HEK293 (cell line): Measurements from ENCODE around the gene NHLRC3.
"Not testable (repeated sequence)": the region's sequence is repeated elsewhere in the genome, so short reads cannot be mapped to it uniquely, and the experiment has no call there.

Source experiments
- CTCF ChIA-PET: fragments of 350-600 bp; formaldehyde crosslinking; extraction: SDS; loops from one replicate; lab custom pipeline; 2021; ENCODE audit warnings: antibody characterized with exemption; lab: Yijun Ruan, JAX
- POLR2A ChIA-PET: fragments of 300-600 bp; formaldehyde crosslinking; extraction: SDS; loops from one replicate; lab custom pipeline; 2020; ENCODE audit warnings: antibody characterized with exemption, inconsistent platforms; lab: Yijun Ruan, JAX
- H3K27ac ChIP-seq: fragments of 200-500 bp; sonication (Bioruptor generic); 2 replicates; pipeline ENCODE4 v1.5.1; 2014; ENCODE audit warnings: low read depth, low read length, control low read depth, inconsistent platforms; ENCODE audit errors: extremely low read depth
- H3K36me3 ChIP-seq, 2 experiments: fragments of 200-500 bp in 1 of 2; sonication (Bioruptor generic) in 1 of 2; 1 replicate in 1 of 2; 2 replicates in 1 of 2; pipeline ENCODE4 v1.5.1; 2014 to 2017; ENCODE audit warnings: inconsistent platforms in 2 of 2, low read length in 2 of 2; ENCODE audit not compliant: control insufficient read depth in 2 of 2, insufficient read depth in 1 of 2
- H3K4me1 ChIP-seq: fragments of 200-500 bp; sonication (Bioruptor generic); 2 replicates; pipeline ENCODE4 v1.5.1; 2014; ENCODE audit warnings: mild to moderate bottlenecking, low read length, inconsistent platforms; ENCODE audit not compliant: control insufficient read depth, insufficient read depth
- H3K4me3 ChIP-seq: 2 replicates; pipeline ENCODE4 v1.5.1; 2011; ENCODE audit warnings: low read depth, mild to moderate bottlenecking, control low read depth, low read length, moderate library complexity
- H3K9me3 ChIP-seq: fragments of 200-500 bp; sonication (Bioruptor generic); 2 replicates; pipeline ENCODE4 v1.5.1; 2014; ENCODE audit warnings: low read depth, low read length, inconsistent platforms; ENCODE audit not compliant: control insufficient read depth, insufficient read depth
- EGR2 ChIP-seq: fragments of 450-650 bp; formaldehyde crosslinking; IDR thresholded peaks from 2 replicates; pipeline ENCODE4 v1.5.1; 2016; ENCODE audit warnings: low read depth, missing biosample characterization, missing genetic modification characterization
- KLF1 ChIP-seq: fragments of 450-650 bp; formaldehyde crosslinking; IDR thresholded peaks from 2 replicates; pipeline ENCODE4 v1.5.1; 2016; ENCODE audit warnings: missing biosample characterization, missing genetic modification characterization
- KLF17 ChIP-seq: fragments of 450-650 bp; formaldehyde crosslinking; IDR thresholded peaks from 2 replicates; pipeline ENCODE4 v1.5.1; 2016; ENCODE audit warnings: missing biosample characterization, missing genetic modification characterization
- KLF9 ChIP-seq: fragments of 450-650 bp; formaldehyde crosslinking; IDR thresholded peaks from 2 replicates; pipeline ENCODE4 v1.5.1; 2016; ENCODE audit warnings: missing biosample characterization, missing genetic modification characterization, low read depth
- PRDM1 ChIP-seq: fragments of 450-650 bp; formaldehyde crosslinking; IDR thresholded peaks from 2 replicates; pipeline ENCODE4; 2016; ENCODE audit warnings: missing biosample characterization, missing genetic modification characterization
- SP7 ChIP-seq: fragments of 450-650 bp; formaldehyde crosslinking; IDR thresholded peaks from 2 replicates; pipeline ENCODE4 v1.5.1; 2016; ENCODE audit warnings: missing biosample characterization, missing genetic modification characterization
- WT1 ChIP-seq: fragments of 450-650 bp; formaldehyde crosslinking; IDR thresholded peaks from 2 replicates; pipeline ENCODE4 v1.5.1; 2016; ENCODE audit warnings: missing biosample characterization, missing genetic modification characterization
- YY1 ChIP-seq: fragments of 450-650 bp; formaldehyde crosslinking; IDR thresholded peaks from 2 replicates; pipeline ENCODE4 v1.5.1; 2018; ENCODE audit warnings: missing biosample characterization, missing genetic modification characterization
- ZBTB17 ChIP-seq: fragments of 450-650 bp; formaldehyde crosslinking; IDR thresholded peaks from 2 replicates; pipeline ENCODE4 v1.5.1; 2016; ENCODE audit warnings: missing biosample characterization, missing genetic modification characterization
- ZBTB20 ChIP-seq: fragments of 450-650 bp; formaldehyde crosslinking; IDR thresholded peaks from 2 replicates; pipeline ENCODE4 v1.5.1; 2016; ENCODE audit warnings: missing biosample characterization, missing genetic modification characterization
- ZBTB26 ChIP-seq: fragments of 450-650 bp; formaldehyde crosslinking; optimal IDR thresholded peaks from 2 replicates; pipeline ENCODE3; 2016; ENCODE audit warnings: missing biosample characterization, mild to moderate bottlenecking, missing genetic modification characterization
- ZBTB48 ChIP-seq: fragments of 450-650 bp; formaldehyde crosslinking; IDR thresholded peaks from 2 replicates; pipeline ENCODE4 v1.5.1; 2016; ENCODE audit warnings: missing biosample characterization, missing genetic modification characterization
- ZBTB8A ChIP-seq: fragments of 450-650 bp; formaldehyde crosslinking; IDR thresholded peaks from 2 replicates; pipeline ENCODE4 v1.5.1; 2016; ENCODE audit warnings: missing biosample characterization, missing genetic modification characterization
- ZEB2 ChIP-seq: fragments of 450-650 bp; formaldehyde crosslinking; IDR thresholded peaks from 2 replicates; pipeline ENCODE4 v1.5.1; 2016; ENCODE audit warnings: missing biosample characterization, missing genetic modification characterization
- ZFHX2 ChIP-seq: fragments of 450-650 bp; formaldehyde crosslinking; conservative IDR thresholded peaks from 2 replicates; pipeline ENCODE4 v1.5.1; 2016; ENCODE audit warnings: missing biosample characterization, missing genetic modification characterization
- ZFP69B ChIP-seq: fragments of 450-650 bp; formaldehyde crosslinking; IDR thresholded peaks from 2 replicates; pipeline ENCODE4 v1.5.1; 2016; ENCODE audit warnings: missing biosample characterization, missing genetic modification characterization
- ZNF280D ChIP-seq: fragments of 450-650 bp; formaldehyde crosslinking; IDR thresholded peaks from 2 replicates; pipeline ENCODE4 v1.5.1; 2016; ENCODE audit warnings: missing biosample characterization, missing genetic modification characterization
- ZNF324 ChIP-seq: fragments of 450-650 bp; formaldehyde crosslinking; IDR thresholded peaks from 2 replicates; pipeline ENCODE4 v1.5.1; 2016; ENCODE audit warnings: missing biosample characterization, missing genetic modification characterization
- ZNF335 ChIP-seq: fragments of 450-650 bp; formaldehyde crosslinking; conservative IDR thresholded peaks from 2 replicates; pipeline ENCODE4 v1.5.1; 2016; ENCODE audit warnings: missing biosample characterization, missing genetic modification characterization
- ZNF341 ChIP-seq: fragments of 450-650 bp; formaldehyde crosslinking; IDR thresholded peaks from 2 replicates; pipeline ENCODE4; 2016; ENCODE audit warnings: low read depth, missing biosample characterization, missing genetic modification characterization
- ZNF362 ChIP-seq: fragments of 450-650 bp; formaldehyde crosslinking; IDR thresholded peaks from 2 replicates; pipeline ENCODE4 v1.5.1; 2016; ENCODE audit warnings: missing biosample characterization, missing genetic modification characterization
- ZNF394 ChIP-seq: fragments of 450-650 bp; formaldehyde crosslinking; IDR thresholded peaks from 2 replicates; pipeline ENCODE4 v1.5.1; 2016; ENCODE audit warnings: missing biosample characterization, missing genetic modification characterization, mild to moderate bottlenecking, moderate library complexity, borderline replicate concordance
- ZNF561 ChIP-seq: fragments of 450-650 bp; IDR thresholded peaks from 2 replicates; pipeline ENCODE4 v1.5.1; 2018; ENCODE audit warnings: missing biosample characterization, missing genetic modification characterization, borderline replicate concordance
- ZNF600 ChIP-seq: fragments of 450-650 bp; formaldehyde crosslinking; IDR thresholded peaks from 2 replicates; pipeline ENCODE4 v1.5.1; 2016; ENCODE audit warnings: missing biosample characterization, missing genetic modification characterization
- ZNF692 ChIP-seq: fragments of 450-650 bp; formaldehyde crosslinking; IDR thresholded peaks from 2 replicates; pipeline ENCODE4 v1.5.1; 2016; ENCODE audit warnings: missing biosample characterization, missing genetic modification characterization
- ZSCAN30 ChIP-seq: fragments of 450-650 bp; IDR thresholded peaks from 2 replicates; pipeline ENCODE4 v1.5.1; 2018; ENCODE audit warnings: missing biosample characterization, mild to moderate bottlenecking, missing genetic modification characterization, moderate library complexity

NHLRC3 gene

GRCh38 chr13:39006371-39007111 is 31.7 kb upstream of the NHLRC3 start:
- H3K9me3 ChIP-seq, H3K27ac ChIP-seq, POLR2A ChIA-PET, H3K4me3 ChIP-seq, H3K4me1 ChIP-seq: not testable (repeated sequence)
- TF ChIP-seq ZNF600 (tag by site-specific recombination) = peak; percentile 37; the same call in 1 of the 2 replicates
- TF ChIP-seq EGR2 (tag by site-specific recombination) = peak; percentile 60
- TF ChIP-seq ZSCAN30 (tag by site-specific recombination) = peak; percentile 62; the same call in 1 of the 2 replicates
- TF ChIP-seq ZNF335 = peak; percentile 92
- peak; percentile 9; the same call in 1 of the 2 replicates for TF ChIP-seq WT1 (tag by site-specific recombination)
- TF ChIP-seq ZNF324 (tag by site-specific recombination) = 0 out of 2 replicates have a peak, but pooled peaks have one; percentile 52
- peak; percentile 89 for TF ChIP-seq ZBTB48 (tag by site-specific recombination)
- peak; percentile 46 for TF ChIP-seq KLF9 (tag by site-specific recombination)
- TF ChIP-seq ZNF341 (tag by site-specific recombination) = peak; percentile 58
- TF ChIP-seq ZBTB8A = peak; percentile 57
- TF ChIP-seq ZNF394 (tag by site-specific recombination) = peak; percentile 43; the same call in 1 of the 2 replicates
- TF ChIP-seq ZBTB20 = peak; percentile 48; the same call in 1 of the 2 replicates
- 0 out of 2 replicates have a peak, but pooled peaks have one; percentile 35 for TF ChIP-seq KLF17 (tag by site-specific recombination)
- TF ChIP-seq ZNF692 (tag by site-specific recombination) = peak; percentile 30; the same call in 1 of the 2 replicates
- TF ChIP-seq SP7 (tag by site-specific recombination) = peak; percentile 44; the same call in 1 of the 2 replicates
- peak; percentile 98 for TF ChIP-seq ZNF362 (tag by site-specific recombination)
- peak; percentile 68 for TF ChIP-seq ZFHX2
- TF ChIP-seq PRDM1 (tag by site-specific recombination) = peak; percentile 61
- peak; percentile 47 for TF ChIP-seq ZBTB17 (tag by site-specific recombination)
- 0 out of 2 replicates have a peak, but pooled peaks have one; percentile 50 for TF ChIP-seq ZEB2 (tag by site-specific recombination)
- TF ChIP-seq YY1 (tag by site-specific recombination) = peak; percentile 63; the same call in 1 of the 2 replicates
- TF ChIP-seq ZNF280D = peak; percentile 13; the same call in 1 of the 2 replicates
- 0 out of 2 replicates have a peak, but pooled peaks have one; percentile 18 for TF ChIP-seq KLF1 (tag by site-specific recombination)
- TF ChIP-seq ZFP69B (tag by site-specific recombination) = peak; percentile 64; the same call in 1 of the 2 replicates
- peak; percentile 30; the same call in 1 of the 2 replicates for TF ChIP-seq ZNF561 (tag by site-specific recombination)
- TF ChIP-seq ZBTB26 (tag by site-specific recombination) = peak; percentile 69
- CTCF ChIA-PET = interaction anchor here (0.7 kb wide), 2 partner anchors 19 to 24 kb away, joined by 4 read pairs; no protein-coding TSS in a partner anchor
- H3K36me3 ChIP-seq = peaks cover 21 to 32% of the 10 kb centered on the region in 2 experiments; a peak in 2 of 3 replicates
